ENCODE measurements around the gene OR8G5.
"Not testable (repeated sequence)": the region's sequence is repeated elsewhere in the genome, so short reads cannot be mapped to it uniquely, and the experiment has no call there.

Gene OR8G5, protein sequence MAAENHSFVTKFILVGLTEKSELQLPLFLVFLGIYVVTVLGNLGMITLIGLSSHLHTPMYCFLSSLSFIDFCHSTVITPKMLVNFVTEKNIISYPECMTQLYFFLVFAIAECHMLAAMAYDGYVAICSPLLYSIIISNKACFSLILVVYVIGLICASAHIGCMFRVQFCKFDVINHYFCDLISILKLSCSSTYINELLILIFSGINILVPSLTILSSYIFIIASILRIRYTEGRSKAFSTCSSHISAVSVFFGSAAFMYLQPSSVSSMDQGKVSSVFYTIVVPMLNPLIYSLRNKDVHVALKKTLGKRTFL

DNA sequence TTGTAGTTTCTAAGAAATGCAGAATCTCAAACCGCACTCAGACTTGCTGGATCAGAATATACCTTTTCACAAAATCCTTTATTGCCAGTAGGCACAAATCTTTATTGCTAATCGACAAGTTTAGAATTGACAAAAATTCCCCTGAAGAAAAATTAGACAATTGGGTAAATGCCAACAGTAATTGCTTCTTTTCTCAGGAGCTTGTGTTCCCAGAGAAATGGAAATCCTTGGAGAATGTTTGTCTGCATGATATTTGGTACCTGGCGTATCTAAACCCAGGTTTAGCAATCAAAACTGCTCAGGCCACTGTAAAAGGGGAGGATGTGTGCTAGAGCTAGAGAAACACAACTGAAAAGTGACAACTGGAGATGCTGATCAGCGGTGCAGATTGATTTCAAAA lies at the start of gene OR8G5:
OR8G5 (plus strand) TSS at position 301 of the 400 bp plus-strand sequence. CDS start 8,556 bp downstream, outside the sequence.
- no peak for DNase-seq

DNA sequence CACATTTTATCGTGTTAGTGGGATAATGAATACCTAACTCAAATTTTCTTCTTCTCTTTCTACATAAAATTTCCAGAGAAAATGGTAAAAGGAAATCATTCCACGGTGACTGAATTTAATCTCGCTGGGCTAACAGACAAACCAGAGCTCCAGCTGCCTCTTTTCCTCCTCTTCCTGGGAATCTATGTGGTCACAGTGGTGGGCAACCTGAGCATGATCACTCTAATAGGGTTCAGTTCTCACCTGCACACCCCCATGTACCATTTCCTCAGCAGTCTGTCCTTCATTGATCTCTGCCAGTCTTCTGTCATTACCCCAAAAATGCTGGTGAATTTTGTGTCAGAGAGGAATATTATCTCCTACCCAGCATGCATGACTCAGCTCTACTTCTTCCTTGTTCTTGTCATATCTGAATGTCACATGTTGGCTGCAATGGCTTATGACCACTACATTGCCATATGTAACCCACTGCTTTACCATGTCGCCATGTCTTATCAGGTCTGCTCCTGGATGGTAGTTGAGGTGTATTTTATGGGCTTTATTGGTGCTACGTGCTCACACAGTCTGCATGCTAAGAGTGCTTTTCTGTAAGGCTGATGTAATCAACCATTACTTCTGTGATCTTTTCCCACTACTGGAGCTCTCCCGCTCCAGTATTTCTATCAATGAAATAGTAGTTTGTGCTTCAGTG lies 48.9 kb upstream of the OR8G5 start:
- DNase-seq, result no peak

DNA sequence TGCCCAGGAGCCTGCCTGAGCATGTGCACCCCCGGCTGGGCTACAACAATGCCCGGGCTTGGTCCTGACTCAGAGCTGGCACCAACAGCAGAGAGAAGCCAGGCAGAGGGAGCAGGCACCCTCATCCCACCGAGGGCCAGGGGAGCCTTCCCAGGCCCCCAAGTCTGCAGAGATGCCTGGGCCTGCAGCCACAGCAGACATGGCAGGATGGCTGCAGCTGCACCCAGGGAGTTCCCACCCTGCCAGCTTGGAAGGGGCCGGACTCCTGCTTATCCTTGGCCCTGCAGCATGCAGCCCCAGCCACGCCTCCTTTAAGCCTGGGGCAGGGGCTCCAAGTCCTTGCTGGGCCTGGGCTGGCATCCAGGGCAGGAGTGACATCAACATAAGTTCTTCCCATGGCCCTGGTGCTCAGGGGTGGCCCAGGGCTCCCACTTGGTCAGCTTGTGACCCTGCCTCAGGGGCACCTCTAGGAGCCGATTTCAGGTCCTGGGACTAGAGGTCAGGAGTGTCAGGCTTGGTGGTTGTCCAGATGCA lies 46.3 kb upstream of the OR8G5 start:
- no peak for DNase-seq

DNA sequence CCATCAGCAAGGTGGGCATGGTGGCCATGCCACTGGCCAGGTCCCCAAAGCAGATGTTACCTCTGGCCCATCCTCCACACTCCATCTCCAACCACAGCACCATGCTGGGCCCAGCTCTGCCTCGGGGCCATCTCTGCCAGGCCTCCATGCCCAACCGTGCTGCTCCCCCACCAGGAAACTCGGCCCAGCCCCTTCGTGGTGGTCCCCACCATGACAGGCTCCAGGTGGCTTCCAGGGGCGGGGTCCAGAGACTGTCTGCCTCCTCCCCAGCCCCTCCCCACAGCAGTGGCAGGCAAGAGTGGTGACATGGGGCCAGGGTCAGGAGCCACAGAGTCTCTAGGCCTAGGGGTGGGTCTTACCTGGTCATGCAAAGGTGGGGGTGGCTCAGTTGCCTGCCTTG lies 45.8 kb upstream of the OR8G5 start:
- DNase-seq, result no peak

DNA sequence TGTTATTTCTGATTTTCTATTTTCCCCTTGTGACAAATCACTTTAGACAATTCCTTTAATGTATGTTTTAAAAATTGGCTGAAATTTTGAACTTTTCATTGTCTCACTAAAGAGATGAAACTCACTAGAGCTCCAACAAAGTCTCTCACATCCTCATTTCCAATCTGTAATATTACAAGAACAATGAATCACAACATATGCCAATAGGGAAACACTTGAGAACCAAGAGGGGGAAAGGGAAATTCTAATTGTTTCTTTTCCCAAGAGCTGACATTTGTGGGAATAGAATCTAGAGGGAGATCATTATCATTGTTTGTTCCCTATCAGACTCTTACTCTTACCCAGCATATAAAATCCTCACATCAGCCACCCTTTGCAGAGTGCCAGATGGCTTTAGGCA lies 44.9 kb upstream of the OR8G5 start:
- no peak for DNase-seq

DNA sequence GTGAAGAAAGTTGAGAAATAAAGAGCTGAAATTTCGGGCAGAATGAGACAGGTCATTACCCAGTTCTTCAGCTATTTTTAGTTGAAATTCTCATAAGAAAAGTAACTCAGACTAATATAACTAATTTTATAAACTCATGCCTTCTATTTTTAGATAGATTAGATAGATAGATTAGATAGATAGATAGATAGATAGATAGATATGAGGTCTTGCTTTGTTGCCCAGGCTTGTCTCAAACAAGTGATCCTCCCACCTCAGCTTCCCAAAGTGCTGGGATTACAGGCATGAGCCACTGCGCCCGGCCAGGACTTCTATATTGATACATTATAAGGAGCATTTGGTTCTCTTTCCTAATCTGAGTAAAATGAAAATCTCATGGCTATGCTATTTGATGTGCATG lies 42.1 kb upstream of the OR8G5 start:
- no peak for DNase-seq

DNA sequence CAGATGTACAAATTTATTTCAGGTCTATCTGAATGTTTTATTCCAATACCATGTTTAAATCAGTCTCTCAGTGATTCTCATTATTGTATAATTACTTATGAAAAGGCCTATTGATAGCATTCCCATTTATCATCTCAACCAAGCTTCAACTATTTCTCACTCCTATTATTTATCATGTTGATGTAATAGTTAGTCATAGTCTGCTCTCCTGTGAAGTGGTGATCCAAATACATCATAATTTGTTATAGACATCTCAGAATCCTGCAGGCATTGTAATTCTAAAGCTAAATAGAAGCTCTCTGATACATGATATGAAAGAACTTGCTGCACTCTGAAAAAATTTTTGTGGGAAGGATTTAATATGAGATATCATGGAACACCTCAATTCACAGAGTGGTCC lies 37.0 kb upstream of the OR8G5 start:
- DNase-seq, result no peak

DNA sequence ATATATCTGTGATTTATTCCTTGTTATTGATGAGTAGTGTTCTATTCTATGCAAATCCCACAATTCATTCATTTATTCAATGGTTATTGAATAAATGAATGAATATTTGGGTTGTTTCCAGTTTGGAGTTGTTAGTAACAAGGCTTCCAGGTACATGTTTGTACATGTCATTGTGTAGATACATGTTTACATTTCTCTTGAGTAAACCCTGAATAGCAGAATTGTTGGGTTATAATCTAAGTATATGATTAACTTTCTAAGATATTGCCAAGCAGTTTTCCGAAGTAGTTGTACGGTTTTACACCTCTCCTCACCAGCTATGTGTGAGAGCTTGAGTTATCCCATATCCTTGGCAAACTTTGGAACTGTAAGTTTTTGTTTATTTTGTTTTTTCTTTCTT lies 33.8 kb upstream of the OR8G5 start:
- no peak for DNase-seq

DNA sequence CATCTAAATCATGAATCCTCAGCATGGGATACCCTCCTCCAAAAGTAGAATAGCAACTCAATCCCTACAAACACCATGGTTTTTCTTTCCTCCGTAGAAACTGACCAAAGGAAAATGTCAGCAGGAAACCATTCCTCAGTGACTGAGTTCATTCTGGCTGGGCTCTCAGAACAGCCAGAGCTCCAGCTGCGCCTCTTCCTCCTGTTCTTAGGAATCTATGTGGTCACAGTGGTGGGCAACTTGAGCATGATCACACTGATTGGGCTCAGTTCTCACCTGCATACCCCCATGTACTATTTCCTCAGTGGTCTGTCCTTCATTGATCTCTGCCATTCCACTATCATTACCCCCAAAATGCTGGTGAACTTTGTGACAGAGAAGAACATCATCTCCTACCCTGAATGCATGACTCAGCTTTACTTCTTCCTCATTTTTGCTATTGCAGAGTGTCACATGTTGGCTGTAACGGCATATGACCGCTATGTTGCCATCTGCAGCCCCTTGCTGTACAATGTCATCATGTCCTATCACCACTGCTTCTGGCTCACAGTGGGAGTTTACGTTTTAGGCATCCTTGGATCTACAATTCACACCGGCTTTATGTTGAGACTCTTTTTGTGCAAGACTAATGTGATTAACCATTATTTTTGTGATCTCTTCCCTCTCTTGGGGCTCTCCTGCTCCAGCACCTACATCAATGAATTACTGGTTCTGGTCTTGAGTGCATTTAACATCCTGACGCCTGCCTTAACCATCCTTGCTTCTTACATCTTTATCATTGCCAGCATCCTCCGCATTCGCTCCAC lies 31.4 kb upstream of the OR8G5 start:
- not testable (repeated sequence) for DNase-seq

DNA sequence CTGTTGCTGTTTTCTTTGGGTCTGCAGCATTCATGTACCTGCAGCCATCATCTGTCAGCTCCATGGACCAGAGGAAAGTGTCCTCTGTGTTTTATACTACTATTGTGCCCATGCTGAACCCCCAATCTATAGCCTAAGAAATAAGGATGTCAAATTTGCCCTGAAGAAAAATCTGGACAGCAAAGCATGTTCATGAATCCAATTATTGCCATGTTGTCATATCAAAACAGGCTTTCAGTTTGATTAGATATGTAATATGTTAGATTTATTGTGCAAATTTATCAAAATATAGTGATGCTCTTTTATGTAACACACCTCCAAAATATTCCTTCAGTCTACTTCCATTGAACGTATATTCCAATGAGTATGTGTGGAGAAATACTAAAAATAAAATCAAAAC lies 30.7 kb upstream of the OR8G5 start:
- no peak for DNase-seq

DNA sequence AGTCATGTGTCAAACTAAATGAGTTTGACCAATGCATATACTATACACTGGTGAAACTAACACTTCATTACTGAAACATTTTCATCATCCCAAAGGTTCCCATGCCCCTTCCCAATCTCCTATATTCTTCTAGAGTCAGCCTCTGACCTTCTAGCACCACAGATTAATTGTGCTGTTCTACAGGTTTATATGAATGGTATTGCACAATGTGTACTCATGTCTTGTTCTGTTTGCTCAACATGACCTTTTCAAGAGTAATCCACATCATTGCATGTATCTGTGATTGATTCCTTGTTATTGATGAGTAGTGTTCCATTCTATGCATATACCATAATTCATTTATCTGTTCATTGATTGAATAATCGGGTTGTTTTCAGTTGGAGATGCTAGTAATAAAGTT lies 22.8 kb upstream of the OR8G5 start:
- no peak for DNase-seq

DNA sequence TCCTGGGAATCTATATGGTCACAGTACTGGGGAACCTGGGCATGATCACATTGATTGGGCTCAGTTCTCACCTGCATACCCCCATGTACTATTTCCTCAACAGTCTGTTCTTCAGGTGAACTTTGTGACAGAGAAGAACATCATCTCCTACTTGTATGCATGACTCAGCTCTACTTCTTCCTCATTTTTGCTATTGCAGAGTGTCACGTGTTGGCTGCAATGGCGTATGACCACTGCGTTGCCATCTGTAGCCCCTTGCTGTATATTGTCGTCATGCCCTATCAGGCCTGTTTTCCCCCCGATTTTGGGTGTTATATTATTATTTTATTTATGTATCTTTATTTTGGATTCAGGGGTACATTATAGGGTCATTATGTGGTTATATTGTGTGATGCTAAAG lies 17.7 kb upstream of the OR8G5 start:
- DNase-seq, result no peak

DNA sequence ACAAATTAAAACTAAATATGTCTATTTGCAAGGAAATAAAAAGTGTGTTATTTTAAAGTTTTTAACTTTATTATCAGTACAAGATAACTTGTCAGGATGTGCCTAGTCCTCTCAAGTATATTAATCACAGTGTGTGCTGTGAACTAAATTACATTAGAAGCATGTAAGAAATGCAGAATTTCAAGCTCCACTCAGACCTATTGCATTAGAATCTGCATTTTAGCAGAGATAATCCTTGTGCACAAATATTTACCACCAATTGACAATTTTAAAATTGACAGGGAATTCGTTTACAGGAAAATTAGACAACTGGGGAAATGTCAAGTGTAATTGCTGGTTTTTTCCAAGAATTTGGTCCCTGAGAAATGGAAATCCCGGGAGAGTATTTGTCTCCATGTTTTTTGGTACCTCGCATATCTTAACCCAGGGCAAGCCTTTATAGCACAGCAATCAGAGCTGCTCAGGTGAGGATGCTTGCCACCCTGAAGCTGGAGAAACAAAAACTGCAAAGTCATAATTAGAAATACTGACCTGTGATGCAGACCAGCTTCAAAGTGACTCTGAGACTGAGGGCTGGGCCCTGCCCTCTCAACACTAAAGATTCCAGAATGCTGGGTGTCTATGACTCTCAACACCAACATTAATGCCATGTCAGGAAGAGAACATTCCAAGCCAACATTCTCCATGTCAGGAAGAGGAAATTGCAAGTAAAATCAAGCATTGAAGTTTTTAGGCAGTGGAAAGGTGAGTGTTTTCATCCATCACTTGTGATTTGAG lies 15.4 kb upstream of the OR8G5 start, which contains the start of gene OR8G1:
OR8G1 (plus strand) TSS at position 475 of the 777 bp plus-strand sequence. CDS start 8,581 bp downstream, outside the sequence.
- no peak for DNase-seq

DNA sequence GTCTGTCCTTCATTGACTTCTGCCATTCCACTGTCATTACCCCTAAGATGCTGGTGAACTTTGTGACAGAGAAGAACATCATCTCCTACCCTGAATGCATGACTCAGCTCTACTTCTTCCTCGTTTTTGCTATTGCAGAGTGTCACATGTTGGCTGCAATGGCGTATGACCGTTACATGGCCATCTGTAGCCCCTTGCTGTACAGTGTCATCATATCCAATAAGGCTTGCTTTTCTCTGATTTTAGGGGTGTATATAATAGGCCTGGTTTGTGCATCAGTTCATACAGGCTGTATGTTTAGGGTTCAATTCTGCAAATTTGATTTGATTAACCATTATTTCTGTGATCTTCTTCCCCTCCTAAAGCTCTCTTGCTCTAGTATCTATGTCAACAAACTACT lies 6.3 kb upstream of the OR8G5 start:
- not testable (repeated sequence) for DNase-seq

DNA sequence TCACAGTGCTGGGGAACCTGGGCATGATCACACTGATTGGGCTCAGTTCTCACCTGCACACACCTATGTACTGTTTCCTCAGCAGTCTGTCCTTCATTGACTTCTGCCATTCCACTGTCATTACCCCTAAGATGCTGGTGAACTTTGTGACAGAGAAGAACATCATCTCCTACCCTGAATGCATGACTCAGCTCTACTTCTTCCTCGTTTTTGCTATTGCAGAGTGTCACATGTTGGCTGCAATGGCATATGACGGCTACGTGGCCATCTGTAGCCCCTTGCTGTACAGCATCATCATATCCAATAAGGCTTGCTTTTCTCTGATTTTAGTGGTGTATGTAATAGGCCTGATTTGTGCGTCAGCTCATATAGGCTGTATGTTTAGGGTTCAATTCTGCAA lies 8.9 kb downstream of the OR8G5 start:
- DNase-seq, result not testable (repeated sequence)

DNA sequence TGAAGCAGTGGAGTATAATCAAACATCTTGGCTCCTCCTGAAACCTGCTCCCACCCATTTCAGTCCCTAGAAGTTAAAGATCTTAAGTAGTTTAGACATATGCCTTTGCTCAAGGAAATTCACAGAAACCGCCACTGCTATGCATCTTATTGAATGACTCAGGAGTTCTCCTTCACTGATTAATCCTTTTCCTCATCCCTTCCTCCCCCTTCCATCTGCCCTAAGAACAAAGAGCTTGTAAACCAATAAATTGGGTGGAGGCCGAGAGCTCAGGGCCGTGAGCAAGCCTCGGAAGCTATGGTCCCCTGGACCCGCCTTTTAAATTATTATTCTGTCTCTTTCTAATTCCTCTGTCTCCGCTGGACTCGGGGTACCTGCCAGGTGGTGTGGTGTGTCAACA lies 14.7 kb downstream of the OR8G5 start:
- not testable (repeated sequence) for DNase-seq

DNA sequence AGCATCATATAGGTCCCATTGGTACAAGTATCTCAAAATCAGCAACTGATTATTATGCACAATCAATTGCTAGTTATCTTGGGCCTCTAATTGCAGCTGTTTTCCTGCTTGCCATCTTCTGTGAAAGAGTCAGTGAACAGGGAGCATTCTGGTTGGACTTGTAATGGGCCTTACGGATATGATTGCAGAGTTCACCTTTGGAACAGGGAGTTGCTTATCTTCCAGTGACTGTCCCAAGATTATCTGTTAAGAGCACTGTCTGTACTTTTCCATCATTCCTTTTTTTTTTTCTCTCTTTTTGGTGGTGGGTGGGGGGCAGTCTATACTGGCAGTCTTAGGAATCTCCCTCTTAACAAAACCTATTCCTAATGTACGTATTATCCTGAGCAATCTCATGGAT lies 17.8 kb downstream of the OR8G5 start:
- DNase-seq, result no peak

DNA sequence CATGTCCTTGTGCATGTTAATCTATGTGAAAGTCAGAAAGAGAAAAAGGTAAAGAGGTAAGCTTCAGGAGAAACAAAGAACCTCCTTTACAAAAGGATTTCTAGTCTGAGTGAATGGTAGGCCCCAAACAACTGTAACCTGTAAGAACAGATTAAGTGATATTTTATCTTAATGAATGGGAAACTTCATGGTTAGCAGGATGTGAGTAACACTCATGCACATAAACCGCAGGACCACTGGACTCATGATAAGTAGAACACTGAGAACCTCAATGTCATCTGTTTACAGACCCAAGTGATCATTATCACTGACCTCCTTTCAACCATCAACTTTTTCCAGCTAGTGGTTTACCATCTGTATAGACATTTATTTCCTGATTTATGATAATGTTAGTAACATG lies 19.9 kb downstream of the OR8G5 start:
- no peak for DNase-seq

DNA sequence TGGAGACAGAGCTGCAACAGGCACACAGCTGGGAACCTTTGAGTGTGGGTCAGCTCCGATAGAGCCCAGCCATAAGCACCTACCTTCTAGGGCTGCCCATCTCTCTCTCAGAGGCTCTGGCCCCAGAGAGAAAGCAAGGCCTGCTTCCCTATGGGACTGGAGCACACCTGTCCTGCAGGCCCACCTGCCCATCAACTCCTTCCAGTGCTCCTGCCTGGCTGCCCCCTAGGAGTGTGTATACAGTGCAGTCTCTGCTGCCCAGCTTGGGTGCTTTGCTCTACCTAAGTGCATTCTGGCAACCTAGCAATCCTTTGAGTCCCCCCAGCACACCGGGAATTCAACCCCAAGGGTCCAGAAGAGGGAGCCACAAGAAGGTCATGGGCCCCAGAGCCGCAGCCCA lies 21.0 kb downstream of the OR8G5 start:
- DNase-seq, result no peak

DNA sequence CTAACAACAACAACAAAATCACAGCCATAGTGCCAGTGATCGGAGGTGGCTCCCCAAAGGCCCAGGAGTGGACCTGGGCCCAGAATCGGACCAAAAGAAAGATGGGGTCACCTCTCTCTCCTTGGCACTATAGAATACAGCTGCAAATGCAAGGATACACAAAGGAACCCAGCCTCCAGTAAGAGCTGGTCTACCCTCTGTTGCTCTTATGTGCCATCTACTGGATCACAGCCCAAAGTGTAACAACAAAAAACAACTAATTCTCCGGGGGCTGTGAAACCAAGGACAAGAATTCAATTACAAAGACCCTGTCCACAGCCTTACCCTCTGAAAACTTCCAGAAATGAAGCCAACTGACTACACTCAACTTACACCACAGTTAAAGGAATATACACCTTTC lies 21.6 kb downstream of the OR8G5 start:
- no peak for DNase-seq

DNA sequence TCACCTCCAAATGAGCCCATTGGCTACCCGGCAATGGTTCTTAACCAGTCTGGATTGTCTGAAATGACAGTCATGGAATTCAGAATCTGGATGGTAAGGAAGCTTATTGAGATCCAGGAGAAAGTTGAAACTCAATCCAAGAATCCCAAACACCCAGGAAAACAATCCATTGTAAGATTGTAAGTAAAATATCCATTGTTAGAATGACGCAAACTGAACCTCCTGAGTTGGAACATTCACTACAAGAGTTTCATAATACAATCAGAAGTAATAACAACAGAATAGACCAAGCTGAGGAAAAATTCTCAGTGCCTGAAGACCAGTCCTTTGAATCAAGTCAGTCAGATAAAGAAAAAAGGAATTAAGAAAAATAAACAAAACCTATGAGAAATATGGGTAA lies 22.1 kb downstream of the OR8G5 start:
- DNase-seq, result no peak

DNA sequence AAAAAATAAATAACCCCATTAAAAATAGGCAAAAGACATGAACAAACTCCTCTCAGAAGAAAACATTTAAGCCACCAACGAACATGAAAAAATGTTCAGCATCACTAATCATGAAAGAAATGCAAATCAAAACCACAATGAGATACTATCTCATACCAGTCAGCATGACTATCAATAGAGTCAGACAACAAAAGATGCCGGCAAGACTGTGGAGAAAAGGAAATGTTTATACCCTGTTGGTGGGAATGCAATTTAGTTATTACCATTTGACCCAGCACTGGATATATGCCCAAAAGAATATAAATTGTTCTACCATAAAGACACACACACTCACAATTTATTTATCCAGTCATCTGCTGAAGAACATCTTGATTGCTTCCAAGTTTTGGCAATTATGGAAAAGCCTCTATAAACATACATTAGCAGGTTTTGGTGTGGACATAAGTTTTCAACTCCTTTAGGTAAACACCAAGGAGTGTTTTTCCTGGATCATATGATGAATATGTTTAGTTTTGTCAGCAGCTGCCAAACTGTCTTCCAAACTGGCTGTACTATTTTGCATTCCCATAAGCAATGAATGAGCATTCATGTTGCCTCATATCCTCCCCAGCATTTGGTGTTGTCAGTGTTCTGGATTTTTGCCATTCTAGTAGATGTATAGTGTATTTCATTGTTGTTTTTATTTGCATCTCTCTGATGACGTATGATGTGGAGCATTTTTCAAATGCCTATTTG lies 29.6 kb downstream of the OR8G5 start:
- DNase-seq, result no peak

All from NCI-H2227 treated with DMSO at 0.1 percent for 48 hours (cell line).